HG03520 (cell line): ENCODE measurements around the gene PACS2.
"Not testable (repeated sequence)": the region's sequence is repeated elsewhere in the genome, so short reads cannot be mapped to it uniquely, and the experiment has no call there.

Experiments
- ATAC-seq: cut with Tn5 transposase; IDR thresholded peaks from one replicate; pipeline ENCODE4 v1.9.1; 2021; ENCODE audit warnings: mild to moderate bottlenecking, moderate library complexity; ENCODE audit not compliant: unreplicated experiment

PACS2 gene

DNA sequence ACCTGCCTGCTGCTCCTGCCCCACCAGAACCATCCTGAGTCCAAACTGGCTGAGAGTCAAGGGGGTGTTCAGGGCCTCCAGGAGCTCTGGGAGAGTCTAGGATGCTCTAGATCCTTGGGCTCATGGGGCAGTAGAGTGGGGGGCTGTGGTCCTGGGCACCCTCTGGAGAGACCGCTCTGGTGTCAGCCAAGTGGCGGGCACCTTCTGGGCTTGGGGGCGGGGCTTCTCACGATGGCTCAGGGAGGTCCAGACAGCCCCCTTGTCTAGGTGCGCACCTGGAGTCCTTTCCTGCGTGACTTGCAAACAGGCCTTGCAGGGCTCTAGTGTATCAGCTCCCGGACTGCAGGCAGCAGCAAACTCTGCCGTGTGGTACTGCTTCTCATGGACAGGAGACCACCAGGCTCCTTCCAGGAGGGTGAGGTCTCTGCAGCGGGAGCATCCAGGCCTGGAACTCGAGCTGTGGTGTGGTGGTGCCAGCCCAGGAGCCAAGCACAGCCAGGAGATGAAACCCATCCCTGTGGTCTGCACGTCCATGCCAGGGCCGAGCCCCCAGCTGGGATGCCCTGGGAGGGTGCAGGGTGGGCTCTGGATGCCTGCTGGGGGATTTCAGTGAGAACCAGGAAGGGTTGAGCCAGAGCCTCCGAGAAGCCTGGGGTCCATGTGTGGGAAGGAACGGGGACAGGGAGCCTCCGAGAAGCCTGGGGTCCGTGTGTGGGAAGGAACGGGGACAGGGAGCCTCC is 15.0 kb downstream of the PACS2 start:
- ATAC-seq: no peak

DNA sequence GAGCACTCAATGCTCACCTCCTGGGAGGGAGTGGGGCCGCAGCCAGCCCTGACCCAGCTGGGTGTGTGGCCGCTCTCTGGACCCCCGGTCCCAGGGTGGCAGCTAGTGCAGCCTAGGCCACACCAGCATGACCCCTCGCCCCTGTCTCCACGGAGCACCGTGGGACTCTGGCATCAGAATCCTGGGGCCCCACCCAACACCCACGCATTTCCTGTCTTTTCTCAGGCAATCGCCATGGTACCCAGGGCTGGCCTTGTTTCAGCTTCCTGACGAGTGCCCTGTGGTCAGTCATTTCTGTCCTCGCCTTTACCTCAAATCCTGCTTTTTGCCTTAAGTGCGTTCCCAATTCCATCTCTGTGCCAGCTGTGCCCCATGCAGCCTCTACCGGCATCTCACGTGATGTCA is 15.9 kb downstream of the PACS2 start:
- ATAC-seq: no peak

DNA sequence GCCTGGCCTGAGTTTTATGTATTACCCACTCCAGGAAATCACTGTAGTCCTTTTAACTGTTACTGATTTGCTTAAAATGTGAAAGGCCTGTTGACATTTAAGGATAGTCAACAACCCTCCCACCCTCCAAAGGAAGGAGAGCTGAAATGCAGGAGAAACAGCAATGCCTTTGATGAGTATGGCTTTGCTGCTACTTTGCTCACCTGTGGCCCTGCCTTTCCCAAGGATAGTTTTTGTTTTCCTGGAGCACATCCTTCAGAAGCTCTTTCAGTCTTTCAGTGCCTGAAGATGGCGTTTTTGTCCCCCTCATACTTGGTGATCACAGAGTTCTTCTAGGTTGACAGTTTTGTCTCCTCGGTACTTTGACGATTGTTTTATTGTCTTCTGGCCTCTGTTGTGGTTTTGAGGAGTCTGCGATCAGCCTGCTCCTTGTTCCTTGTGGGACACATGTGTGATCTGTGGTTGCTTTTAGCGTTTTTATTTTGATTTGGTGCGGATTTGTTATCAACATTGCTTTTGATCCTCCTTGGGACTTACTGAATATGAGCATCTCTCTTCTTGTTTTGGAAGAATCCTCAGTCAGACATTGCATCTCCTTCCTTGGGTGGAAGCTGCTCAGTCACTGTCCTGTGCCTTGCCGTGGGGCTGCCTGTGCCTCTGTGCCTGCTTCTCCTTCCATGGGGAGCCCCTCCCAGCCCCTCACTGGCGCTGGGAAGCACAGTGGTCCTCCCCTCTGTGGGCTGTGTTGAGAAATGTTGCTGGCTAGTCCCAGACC is 17.2 kb downstream of the PACS2 start:
- ATAC-seq: no peak

DNA sequence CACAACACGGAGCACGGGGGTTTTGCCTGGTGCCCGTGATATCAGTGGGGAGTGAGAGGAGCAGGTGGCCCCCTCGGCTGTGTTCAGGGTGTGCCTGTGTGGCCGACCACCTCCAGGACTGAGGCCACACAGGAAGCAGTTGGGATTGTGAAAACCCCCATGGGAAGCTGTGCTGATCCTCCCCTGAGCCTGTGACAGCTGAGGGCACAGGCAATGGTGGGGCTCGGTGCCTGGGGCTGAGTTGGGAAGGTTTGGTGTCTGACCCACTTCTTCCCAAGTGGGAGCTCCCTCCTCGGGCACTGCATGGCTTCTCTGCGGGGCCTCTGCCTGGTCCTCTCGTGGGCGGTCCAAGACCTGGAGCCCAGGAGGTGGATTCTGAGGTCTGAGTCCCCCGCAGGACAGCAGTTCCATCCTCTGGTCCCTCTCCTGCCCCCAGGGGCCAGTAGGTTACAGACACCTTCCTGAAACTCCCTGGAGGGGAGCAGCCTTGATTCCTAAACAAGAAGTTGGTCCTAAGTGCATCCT is 17.9 kb downstream of the PACS2 start:
- no peak for ATAC-seq

DNA sequence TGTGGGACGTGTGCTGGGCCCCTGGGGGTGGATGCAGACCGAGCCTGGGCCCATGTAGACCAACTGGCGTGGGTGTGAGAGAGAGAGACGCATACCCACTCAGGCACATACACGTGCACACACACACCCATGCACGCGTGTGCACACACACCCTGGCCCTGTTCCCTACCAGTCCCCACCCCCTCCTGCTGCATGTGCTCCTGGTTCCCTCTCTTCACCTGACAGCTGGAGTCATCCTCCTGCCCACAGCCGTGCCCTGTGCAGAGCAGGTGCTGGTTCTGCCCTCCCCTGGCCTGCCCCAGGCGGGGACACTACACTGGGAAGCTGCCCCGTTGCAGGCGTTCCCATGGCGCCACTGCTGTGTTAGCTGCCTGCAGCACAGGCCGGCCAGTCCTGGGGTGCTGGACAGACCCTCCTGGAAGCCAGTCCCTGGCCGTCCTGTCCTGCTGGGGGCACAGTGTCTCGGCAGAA is 18.5 kb downstream of the PACS2 start:
- no peak for ATAC-seq

DNA sequence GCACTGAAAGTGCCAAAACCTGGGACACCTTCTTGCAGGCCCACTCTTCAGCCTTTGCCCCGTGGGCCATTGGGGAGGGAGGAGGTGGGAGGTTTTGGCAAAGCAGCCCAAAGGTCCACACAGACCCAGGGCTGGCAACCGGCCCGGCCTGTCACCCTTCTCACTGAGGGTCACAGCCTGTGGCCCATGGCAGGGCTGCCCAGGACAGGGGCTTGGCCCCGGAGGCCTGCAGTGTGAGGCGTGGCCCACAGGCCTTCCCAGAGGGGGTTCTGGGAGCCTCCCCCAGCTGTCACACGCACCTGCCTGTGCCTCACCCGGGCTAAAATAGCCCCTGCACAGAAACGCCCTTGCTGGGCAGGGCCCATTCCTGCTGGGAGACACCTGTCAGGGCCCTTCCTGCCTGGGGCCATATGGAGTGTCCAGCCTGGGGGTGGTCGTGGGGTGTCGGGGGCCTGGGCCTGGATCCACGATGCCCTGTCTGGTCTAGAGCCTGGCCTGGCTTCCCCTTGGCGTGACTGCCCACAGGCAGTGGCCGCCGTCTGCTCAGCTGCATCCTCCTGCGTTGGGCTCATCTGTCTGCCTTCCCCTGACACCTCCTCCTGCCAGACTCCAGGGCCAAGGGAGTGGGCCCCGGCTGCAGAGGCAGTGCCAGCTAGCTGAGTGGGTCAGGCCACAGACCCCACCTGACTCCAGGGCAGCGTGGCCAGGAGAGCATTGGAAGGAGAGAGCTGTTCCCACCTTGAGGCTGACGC is 19.2 kb downstream of the PACS2 start:
- no peak for ATAC-seq

DNA sequence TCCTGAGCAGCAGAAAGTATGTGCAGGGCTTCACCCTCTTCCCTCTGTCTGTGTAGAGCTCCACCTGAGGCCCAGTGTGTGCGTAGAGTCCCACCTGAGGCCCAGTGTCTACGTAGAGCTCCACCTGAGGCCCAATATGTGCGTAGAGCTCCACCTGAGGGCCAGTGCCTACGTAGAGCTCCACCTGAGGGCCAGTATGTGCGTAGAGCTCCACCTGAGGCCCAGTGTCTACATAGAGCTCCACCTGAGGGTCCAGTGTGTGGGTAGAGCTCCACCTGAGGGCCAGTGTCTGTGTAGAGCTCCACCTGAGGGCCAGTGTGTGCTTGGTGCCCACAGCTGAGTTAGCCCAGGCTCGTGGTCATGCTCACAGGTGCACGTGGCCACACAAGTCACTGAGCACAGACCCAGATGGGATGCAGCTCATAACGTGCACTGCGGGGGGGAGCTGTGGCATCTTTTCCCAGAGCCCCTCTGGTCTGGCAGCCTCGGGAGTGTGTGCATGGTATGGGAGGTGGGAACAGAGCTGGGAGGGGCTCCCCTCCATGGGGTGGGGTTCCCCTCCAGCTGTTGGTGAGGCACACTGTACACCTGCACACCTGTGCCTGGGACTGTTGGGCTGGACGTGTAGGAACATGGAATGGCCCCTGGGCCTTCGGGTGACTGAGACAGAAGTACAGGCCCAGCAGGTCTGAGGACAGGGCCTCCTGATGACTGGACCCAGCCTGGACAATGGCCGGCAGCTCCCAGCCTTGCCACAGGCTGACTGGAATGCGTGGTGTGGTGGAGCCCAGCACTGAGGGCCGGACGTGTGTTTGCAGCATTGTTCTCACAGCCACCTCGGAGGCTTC is 20.1 kb downstream of the PACS2 start:
- ATAC-seq: no peak

DNA sequence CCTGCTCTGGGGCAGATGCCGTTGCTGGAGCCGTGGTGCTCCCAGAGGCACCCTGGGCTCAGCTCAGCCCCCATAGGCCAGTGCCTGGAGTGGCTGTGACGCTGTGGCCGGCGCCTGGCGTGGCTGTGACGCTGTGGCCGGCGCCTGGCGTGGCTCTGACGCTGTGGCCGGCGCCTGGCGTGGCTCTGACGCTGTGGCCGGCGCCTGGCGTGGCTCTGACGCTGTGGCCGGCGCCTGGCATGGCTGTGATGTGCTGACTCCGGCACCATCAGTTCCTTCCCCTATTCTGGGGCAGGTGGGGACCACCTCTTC is 20.6 kb downstream of the PACS2 start:
- ATAC-seq: not testable (repeated sequence)

DNA sequence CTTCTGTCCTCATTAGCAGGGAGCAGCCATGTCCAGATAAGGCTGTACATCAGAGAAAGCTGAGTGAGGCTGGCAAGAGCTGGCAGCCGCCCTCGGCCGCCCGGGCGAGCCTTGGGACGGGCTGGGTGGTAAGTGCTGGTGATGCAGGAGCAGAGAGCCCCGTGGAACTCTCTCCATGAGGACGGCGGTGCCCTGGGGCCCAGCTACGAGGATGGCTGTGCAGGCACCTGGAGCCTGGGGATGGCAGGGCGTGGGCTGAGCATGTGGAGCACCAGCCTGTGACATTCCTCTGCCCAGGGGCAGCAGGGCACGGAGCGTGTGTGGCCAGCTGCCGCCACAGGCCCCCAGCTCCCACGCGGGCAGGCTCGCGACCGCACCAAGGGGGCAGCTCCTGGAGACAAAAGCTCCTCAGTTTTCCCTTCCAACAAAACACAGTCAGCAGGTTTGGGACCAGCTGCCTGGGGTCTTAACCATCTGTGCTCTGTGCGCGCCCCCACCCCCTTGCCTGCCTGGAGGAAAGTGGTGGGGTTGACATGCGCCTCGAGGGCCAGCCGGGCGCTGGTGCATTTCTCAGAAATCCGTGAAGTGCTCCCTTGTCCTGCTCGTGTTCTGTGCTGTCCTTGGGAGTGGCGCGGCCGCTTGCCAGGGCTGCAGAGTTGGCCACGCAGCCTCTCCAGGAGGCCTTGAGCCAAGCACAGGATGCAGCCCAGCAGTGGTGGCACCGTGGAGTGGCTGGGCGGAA is 21.4 kb downstream of the PACS2 start:
- no peak for ATAC-seq

DNA sequence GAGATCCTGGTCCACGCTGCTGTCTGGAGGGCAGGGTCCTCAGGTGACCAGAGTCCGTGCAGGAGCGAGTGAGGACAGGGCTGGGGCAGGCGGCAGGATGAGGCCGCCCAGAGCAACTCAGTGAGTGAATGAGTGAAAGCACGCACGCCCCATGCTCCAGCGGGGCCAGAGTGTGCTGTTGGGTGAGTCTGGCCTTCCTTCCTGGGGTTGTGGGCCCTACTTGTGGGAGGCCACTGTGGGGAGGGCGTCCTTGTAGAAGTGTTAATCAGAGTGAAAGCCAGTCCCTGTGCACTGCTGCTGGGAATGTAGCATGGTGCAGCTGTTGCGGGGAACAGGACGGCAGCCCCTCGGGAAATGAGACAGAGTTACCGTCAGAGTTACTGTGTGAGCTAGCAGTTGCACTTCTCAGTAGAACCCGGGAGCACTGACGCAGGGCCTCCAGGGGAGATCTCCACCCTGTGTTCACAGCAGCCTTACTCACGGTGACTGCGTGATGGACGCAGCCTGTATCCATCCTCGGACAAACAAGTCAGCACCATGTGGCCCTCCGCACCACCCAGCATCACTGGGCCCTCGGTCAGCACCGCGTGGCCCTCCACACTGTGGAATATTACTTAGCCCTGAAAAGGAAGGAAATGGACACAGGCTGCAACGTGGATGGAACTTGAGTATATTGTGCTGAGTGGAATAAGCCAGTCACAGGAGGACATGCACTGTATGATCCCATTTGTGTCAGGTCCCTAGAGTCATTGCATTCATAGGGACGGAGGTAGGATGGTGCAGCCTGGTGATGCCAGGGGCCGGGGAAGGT is 22.1 kb downstream of the PACS2 start:
- ATAC-seq: no peak

DNA sequence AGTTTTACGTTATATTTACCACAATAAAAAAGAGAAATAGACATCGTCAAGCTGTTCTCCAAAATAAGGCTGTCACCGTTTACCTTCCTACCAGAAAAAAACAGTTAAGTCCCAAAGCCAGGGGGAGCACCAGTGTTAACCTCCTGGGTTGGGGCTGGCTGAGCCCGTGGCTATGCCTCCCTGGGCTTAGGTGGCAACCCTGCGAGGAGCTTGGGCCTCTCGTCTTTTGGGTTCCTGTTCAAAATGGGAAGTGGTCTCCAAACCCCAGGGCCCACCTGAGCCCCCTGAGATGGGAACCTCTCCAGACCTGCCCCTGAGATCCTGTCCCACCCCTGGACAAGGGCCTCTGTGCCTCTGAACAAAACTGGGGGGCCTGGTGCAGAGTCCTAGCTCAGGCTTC is 22.9 kb downstream of the PACS2 start:
- ATAC-seq: no peak

DNA sequence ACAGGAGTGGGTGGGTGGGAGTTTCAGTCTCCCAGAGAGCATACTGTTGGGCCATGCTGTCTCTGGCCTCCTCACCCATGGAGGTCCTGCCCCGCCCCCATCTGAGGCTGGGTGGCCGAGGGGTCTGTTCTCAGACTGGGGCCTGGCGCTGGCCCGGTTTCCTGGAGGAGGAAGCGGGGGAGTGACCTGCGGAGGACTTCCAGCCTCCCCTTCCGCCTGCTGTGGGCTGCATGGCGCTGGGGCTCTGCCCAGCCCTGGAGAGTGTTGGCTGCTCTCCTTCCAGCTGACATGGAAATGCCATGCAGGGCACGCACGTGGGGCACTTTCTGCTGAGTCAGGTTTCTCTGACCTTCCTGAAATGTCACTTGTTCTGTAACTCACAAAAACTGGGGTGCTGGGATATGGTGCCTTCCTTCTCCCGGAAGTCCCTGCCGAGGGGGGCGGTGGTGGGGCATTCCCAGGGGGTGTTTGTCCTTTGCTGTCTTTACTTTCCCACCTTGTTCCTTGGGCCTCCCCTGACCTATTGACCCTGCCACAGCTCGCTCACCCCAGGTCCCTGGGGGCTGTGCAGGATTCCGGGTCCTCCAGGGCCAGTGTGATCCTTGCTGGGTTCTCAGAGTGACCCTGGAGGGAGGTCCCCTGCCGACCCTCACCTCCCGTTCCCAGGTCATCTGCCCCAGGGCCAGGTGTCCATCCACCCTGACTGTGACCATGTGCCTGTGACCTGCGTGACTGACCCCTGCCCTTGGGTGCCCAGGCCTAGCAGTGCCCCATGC is 23.6 kb downstream of the PACS2 start:
- no peak for ATAC-seq

DNA sequence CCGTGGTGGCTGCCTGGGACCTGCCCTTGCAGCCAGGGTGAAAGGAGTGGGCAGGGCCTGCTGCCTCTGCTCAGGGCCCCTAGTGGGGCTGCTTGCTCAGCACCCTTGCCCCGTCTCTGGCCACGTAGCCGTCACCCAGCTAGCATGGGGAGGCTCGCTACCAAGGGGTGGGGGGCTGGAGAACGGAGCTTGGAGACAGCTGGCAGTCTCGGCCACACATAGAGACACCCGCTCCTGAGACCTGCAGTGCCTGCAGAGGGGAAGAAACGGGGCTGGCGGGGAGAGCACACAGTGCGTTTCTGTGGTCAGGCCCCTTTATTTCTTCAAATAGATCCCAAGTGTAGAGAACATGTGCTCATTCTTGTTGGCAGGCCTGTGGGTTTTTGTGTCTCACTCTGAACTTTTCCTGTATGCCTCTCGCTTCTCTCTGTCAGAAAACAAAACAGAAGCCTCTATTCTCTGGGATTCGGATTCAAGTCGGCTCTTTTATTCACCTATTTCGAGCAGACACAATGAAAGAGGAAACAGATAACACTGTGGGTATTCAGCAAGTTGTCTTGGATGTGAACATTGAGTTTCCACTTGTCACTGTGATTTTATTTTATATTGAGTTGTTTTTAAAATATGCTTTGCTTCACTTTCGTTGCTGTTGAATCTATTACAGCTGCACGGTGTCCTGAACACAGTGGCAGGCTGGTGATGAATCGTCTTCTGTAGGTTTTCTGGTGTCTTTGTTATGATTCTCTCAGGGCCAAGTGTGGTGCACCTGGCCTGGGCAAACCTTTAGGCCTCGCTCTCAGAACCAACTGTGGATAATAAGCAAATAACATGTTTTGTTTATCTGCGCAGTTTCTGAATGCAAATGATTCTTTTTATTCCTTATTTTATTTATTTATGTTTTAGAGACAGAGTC is 26.5 kb downstream of the PACS2 start:
- ATAC-seq: no peak

DNA sequence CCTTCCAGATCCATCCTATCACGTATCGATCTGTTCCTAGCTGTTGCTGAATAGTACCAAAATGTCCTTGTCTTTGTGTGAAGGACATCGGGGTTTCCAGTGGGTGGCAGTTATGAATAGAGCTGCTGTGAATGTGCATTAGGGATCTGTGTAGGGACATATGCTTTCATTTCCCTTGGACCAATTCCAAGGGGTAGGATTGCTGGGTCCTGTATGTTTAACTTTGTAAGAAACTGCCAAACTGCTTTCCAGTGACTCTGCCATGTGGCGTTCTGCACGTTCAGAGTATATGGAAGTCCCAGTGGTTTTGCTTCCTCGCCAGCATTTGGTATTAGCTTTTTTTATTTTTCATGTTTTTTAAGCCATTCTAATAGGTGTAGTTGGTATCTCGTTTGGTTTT is 28.6 kb downstream of the PACS2 start:
- ATAC-seq: no peak

DNA sequence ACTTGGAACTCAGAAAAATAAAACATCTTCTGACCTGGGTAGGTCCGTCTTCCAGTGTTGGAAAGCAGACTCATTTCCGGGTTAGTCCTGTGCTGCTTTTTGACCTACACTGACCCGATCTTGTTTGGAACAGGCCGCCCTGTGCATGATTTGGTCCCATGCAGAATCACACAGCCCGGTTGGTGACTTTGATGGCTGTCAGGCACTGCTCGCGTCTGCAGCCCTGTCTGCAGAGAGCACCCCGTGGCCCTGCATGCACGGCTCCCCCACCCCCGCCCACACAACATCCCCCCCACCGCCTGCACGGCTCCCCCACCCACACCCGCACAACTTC is 31.6 kb downstream of the PACS2 start:
- no peak for ATAC-seq

DNA sequence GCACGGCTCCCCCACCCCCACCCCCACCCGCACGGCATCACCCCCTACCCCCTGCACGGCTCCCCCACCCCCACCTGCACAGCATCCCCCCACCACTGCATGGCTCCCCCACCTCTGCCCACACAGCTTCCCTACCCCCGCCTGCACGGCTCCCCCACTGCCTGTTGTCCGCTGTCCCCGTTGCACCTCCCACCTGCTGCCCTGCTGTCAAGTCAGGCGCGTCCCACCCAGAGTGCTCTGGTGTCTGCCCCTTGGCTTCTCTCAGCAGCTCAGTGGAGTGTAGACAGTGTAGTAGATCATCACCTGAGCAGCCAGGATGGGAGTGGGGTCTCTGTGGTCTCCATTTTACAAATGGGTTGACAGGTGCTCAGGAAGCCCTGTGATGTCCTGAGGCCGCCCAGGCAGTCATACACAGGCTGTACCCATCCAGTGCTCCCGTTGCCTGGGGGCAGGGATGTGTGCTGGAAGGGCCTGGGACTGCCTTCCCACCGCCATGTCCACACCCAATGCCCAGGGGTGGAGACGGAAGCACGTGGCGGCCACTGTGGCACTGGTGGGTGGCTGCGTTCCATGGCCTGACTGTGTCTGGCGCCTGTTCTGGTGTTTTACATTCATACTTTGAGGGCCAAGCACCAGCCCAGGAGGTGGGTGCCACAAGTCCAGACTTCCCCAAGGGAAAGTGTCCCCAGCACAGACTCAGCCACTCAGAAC is 32.5 kb downstream of the PACS2 start:
- no peak for ATAC-seq

DNA sequence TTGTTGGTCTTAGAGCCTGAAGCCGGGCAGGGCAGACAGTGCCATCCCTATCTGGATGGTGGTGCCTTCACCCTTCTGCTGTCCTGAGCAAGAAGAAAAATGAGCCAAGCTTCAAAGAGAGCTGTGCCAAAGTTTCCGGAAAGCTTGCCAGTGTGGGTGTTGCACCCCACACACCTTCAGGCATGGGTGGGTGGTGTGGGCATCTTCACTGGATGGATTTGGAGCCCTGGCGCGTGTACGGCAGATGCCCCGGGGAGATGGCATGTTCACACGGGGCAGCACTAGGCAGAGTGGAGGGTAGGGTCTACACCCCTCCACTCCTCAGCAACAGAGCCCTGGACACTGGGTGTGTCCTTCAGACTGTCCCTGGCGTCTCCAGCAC is 33.0 kb downstream of the PACS2 start:
- no peak for ATAC-seq
